ENCODE results near the gene MRPL23. TPM values are rescaled to one million over a fixed set of nuclear protein-coding genes. Genes with fewer than 3 reads are reported as not detected.

The MRPL23 gene
- total RNA-seq, 1 experiment from 2014 or later: 123 TPM

GRCh38 chr11:1920909-1921573 lies 26.1 kb upstream of the MRPL23 start:
- ChIA-PET POLR2A (no interaction called here), CTCF (interaction anchor here (0.6 to 2.4 kb wide), 9 partner anchors 39 to 358 kb away, joined by 3 to 13 read pairs (median 4); no protein-coding TSS in a partner anchor)
- no peak for TF ChIP-seq POLR2AphosphoS5 (IDR thresholded peaks at IDR 0.05; ENCODE audit: low read depth, low read length)
- no peak for TF ChIP-seq TCF7L2 (IDR thresholded peaks at IDR 0.05; ENCODE audit: low read depth, low read length)
- no peak for TF ChIP-seq CTCF (IDR thresholded peaks at IDR 0.05)
- TF ChIP-seq REST (IDR thresholded peaks at IDR 0.05; ENCODE audit: insufficient read depth in 1 of 2, low read depth in 2 of 2, low read length in 1 of 2): no peak
- no peak for TF ChIP-seq SIN3A (IDR thresholded peaks at IDR 0.05; ENCODE audit: borderline replicate concordance, insufficient read depth, low read depth, low read length)
- H3K27ac ChIP-seq (ENCODE audit: low read length): no peak overlapping the region
- H3K4me3 ChIP-seq (ENCODE audit: low read depth in 2 of 2, low read length in 2 of 2): no peak overlapping the region
- intact Hi-C loops (cut with micrococcal nuclease; ENCODE audit: unreplicated experiment): no loop called here
- H3K36me3 ChIP-seq (ENCODE audit: control insufficient read depth, insufficient read depth, low read length): no peaks in the 10 kb centered on the region
- H3K4me1 ChIP-seq (ENCODE audit: control insufficient read depth, insufficient read depth, low read length): peaks cover 9% of the 10 kb centered on the region
- DNase-seq (ENCODE audit: low read depth, low spot score) (no peak), ATAC-seq (peak; percentile 24)
- in situ Hi-C loops (cut with HindIII; ENCODE audit: low pct_unique_long_range_greater_than_20kb, low sequenced_read_pairs): no loop called here
- H3K9me3 ChIP-seq (ENCODE audit: control insufficient read depth, insufficient read depth, low read depth, low read length): no peaks in the 10 kb centered on the region
- no peaks in the 10 kb centered on the region for H3K27me3 ChIP-seq (ENCODE audit: control insufficient read depth, insufficient read depth, low read length)
- no TSS peak for BruUV-seq (replicated peaks)

- ATAC-seq (no peak; the same call in 1 of the 2 replicates), DNase-seq (ENCODE audit: low read depth, low spot score) (no peak)
- CTCF ChIA-PET: interaction anchor here (0.6 to 2.4 kb wide), 9 partner anchors 39 to 357 kb away, joined by 3 to 13 read pairs (median 3); no protein-coding TSS in a partner anchor
- Histone ChIP-seq H3K27me3 (ENCODE audit: control insufficient read depth, insufficient read depth, low read length) (no peaks in the 10 kb centered on the region), H3K36me3 (ENCODE audit: control insufficient read depth, insufficient read depth, low read length) (no peaks in the 10 kb centered on the region), H3K27ac (ENCODE audit: low read length) (no peak overlapping the region), H3K9me3 (ENCODE audit: control insufficient read depth, insufficient read depth, low read depth, low read length) (no peaks in the 10 kb centered on the region), H3K4me1 (ENCODE audit: control insufficient read depth, insufficient read depth, low read length) (peaks cover 14% of the 10 kb centered on the region), H3K4me3 (ENCODE audit: low read depth in 2 of 2, low read length in 2 of 2) (no peak overlapping the region)
- TF ChIP-seq SIN3A (IDR thresholded peaks at IDR 0.05; ENCODE audit: borderline replicate concordance, insufficient read depth, low read depth, low read length) (no peak), REST (IDR thresholded peaks at IDR 0.05; ENCODE audit: insufficient read depth in 1 of 2, low read depth in 2 of 2, low read length in 1 of 2) (no peak), CTCF (IDR thresholded peaks at IDR 0.05) (no peak), TCF7L2 (IDR thresholded peaks at IDR 0.05; ENCODE audit: low read depth, low read length) (no peak), POLR2AphosphoS5 (IDR thresholded peaks at IDR 0.05; ENCODE audit: low read depth, low read length) (no peak)
- intact Hi-C loops (cut with micrococcal nuclease; ENCODE audit: unreplicated experiment) (loop anchor here (1.0 kb wide), 1 partner anchor 46 kb away; no protein-coding TSS in a partner anchor), in situ Hi-C loops (cut with HindIII; ENCODE audit: low pct_unique_long_range_greater_than_20kb, low sequenced_read_pairs) (no loop called here)
- no TSS peak for BruUV-seq (replicated peaks)
- POLR2A ChIA-PET: no interaction called here
Measured at GRCh38 chr11:1921574-1922141, 25.5 kb upstream of the MRPL23 start.

Measured in Panc1 (cell line).